Measurements from ENCODE around the gene CNTN4.

GRCh38 chr3:2920103-2920502 lies 821.4 kb downstream of the CNTN4 start:
- TF ChIP-seq CTCF (IDR thresholded peaks at IDR 0.05) (no peak), POLR2A (IDR thresholded peaks at IDR 0.05) (no peak)

Data from vagina (tissue), 2 donors.